GM23248 (cell line): Measurements from ENCODE around the gene BHLHE40. TPM values are rescaled to one million over a fixed set of nuclear protein-coding genes. Genes with fewer than 3 reads are reported as not detected.
A peak's percentile ranks its signal among the peaks of the same experiment; 100 is the strongest.

Experiments used
- DNase-seq: peaks from one replicate; pipeline ENCODE4 v3.0.0-alpha.2; 2015
- H2AFZ ChIP-seq: fragments of 200-600 bp; sonication (generic); 2 replicates; pipeline ENCODE4 v1.6.1; 2016; ENCODE audit warnings: antibody characterized with exemption
- H3F3A ChIP-seq: fragments of 200-600 bp; sonication (generic); 2 replicates; pipeline ENCODE4 v1.6.1; 2016; ENCODE audit warnings: mild to moderate bottlenecking, antibody characterized with exemption, mixed run types; ENCODE audit not compliant: insufficient read depth
- H3K27ac ChIP-seq: fragments of 200-600 bp; sonication (generic); 2 replicates; pipeline ENCODE4 v1.5.1; 2016; ENCODE audit warnings: mild to moderate bottlenecking
- H3K27me3 ChIP-seq: fragments of 200-600 bp; sonication (generic); replicated peaks from 2 replicates; pipeline ENCODE4 v1.6.1; 2016; ENCODE audit warnings: mild to moderate bottlenecking; ENCODE audit not compliant: insufficient read depth
- H3K36me3 ChIP-seq: fragments of 200-600 bp; sonication (generic); 2 replicates; pipeline ENCODE4 v1.6.1; 2016; ENCODE audit warnings: low read depth, mild to moderate bottlenecking
- H3K4me1 ChIP-seq: fragments of 200-600 bp; sonication (generic); 2 replicates; pipeline ENCODE4 v1.6.1; 2016; ENCODE audit warnings: mild to moderate bottlenecking; ENCODE audit not compliant: insufficient read depth
- H3K4me2 ChIP-seq: fragments of 200-600 bp; sonication (generic); one replicate; pipeline ENCODE4 v1.6.1; 2016; ENCODE audit warnings: mild to moderate bottlenecking; ENCODE audit not compliant: unreplicated experiment
- H3K4me3 ChIP-seq: fragments of 200-600 bp; sonication (generic); 2 replicates; pipeline ENCODE4 v1.5.1; 2016; ENCODE audit warnings: mild to moderate bottlenecking
- H3K79me2 ChIP-seq: fragments of 200-600 bp; sonication (generic); 2 replicates; pipeline ENCODE4 v1.6.1; 2016; ENCODE audit warnings: mild to moderate bottlenecking; ENCODE audit not compliant: insufficient read depth
- H3K9ac ChIP-seq: fragments of 200-600 bp; sonication (generic); 2 replicates; pipeline ENCODE4 v1.6.1; 2016; ENCODE audit warnings: mild to moderate bottlenecking
- H3K9me2 ChIP-seq: fragments of 200-600 bp; sonication (generic); 2 replicates; pipeline ENCODE4 v1.6.1; 2016; ENCODE audit warnings: mixed run types, mild to moderate bottlenecking, moderate library complexity; ENCODE audit not compliant: insufficient read depth
- H3K9me3 ChIP-seq: fragments of 200-600 bp; sonication (generic); one replicate; pipeline ENCODE4 v1.6.1; 2017; ENCODE audit warnings: low read depth
- H4K20me1 ChIP-seq: fragments of 200-600 bp; sonication (generic); 2 replicates; pipeline ENCODE4 v1.6.0; 2016; ENCODE audit not compliant: insufficient read depth
- EZH2 ChIP-seq: fragments of 200-600 bp; sonication (generic); IDR thresholded peaks from 2 replicates; pipeline ENCODE4 v1.6.1; 2018; ENCODE audit warnings: antibody characterized with exemption, mild to moderate bottlenecking; ENCODE audit not compliant: insufficient read depth, poor library complexity, severe bottlenecking
- EZH2phosphoT487 ChIP-seq: fragments of 200-600 bp; sonication (generic); IDR thresholded peaks from 2 replicates; pipeline ENCODE4 v1.6.1; 2018; ENCODE audit warnings: antibody characterized with exemption, moderate library complexity, mild to moderate bottlenecking, low read depth; ENCODE audit not compliant: insufficient read depth
- WGBS, 2 experiments: methylation state at CpG; one replicate each; pipeline ENCODE4 v1.1.6; 2015 to 2017; ENCODE audit warnings: low lambda C conversion rate in 2 of 2, low coverage in 1 of 2; ENCODE audit errors: missing lambda C conversion rate in 2 of 2; 5-methylcytosine and 5-hydroxymethylcytosine counted together
- in situ Hi-C: fragments of 300-500 bp; cut with MboI; formaldehyde crosslinking; loops from 2 replicates; pipeline ENCODE4 v1.15.0; 2020
- polyA plus RNA-seq: library from polyadenylated mRNA; unstranded; fragments of >200 nt; fragmentation: Nextera tagmentation; extraction: Ambion mirVana; gene quantifications from 2 replicates; pipeline ENCODE4 v1.2.1, GENCODE V29; 2016
- total RNA-seq: library from RNA; depleted of rRNA; stranded (reverse); fragments of >200 nt; shearing (Covaris generic); gene quantifications from 2 replicates; pipeline ENCODE4 v1.2.3, GENCODE V29; 2014

The BHLHE40 gene
- total and polyA plus RNA-seq, 2 experiments from 2014 or later: 33.9 to 42.9 TPM

- peaks cover 35% of the 10 kb centered on the region; the same call in 1 of the 2 replicates for H3F3A ChIP-seq
- no peaks in the 10 kb centered on the region for H4K20me1 ChIP-seq
- H3K27me3 ChIP-seq: no peaks in the 10 kb centered on the region
- H3K4me3 ChIP-seq: no peak overlapping the region
- H3K9me3 ChIP-seq: no peaks in the 10 kb centered on the region
- no peak overlapping the region for H2AFZ ChIP-seq
- peak overlapping the region; percentile 87 for H3K27ac ChIP-seq
- peak; percentile 55 for DNase-seq
- H3K36me3 ChIP-seq: no peaks in the 10 kb centered on the region
- peak overlapping the region; percentile 12 for H3K4me2 ChIP-seq
- peak overlapping the region; percentile 4; the same call in 1 of the 2 replicates for H3K9ac ChIP-seq
- peaks cover 57% of the 10 kb centered on the region for H3K4me1 ChIP-seq
- H3K79me2 ChIP-seq: no peaks in the 10 kb centered on the region
- 64 to 65% methylated on average over 11 of the region's 11 CpGs for WGBS, 2 experiments
- in situ Hi-C loops: no loop called here
- TF ChIP-seq EZH2phosphoT487 (no peak), EZH2 (no peak)
- no peaks in the 10 kb centered on the region for H3K9me2 ChIP-seq
Measured at GRCh38 chr3:5016211-5017161, 37.2 kb downstream of the BHLHE40 start.

GRCh38 chr3:5017925-5018531 is 38.8 kb downstream of the BHLHE40 start:
- Histone ChIP-seq H4K20me1 (no peaks in the 10 kb centered on the region), H3K9ac (peak overlapping the region; percentile 71), H3K27me3 (no peaks in the 10 kb centered on the region), H3K9me2 (no peaks in the 10 kb centered on the region), H3K79me2 (no peaks in the 10 kb centered on the region), H3K27ac (peak overlapping the region; percentile 87), H2AFZ (peak overlapping the region; percentile 39), H3F3A (peaks cover 49% of the 10 kb centered on the region), H3K4me1 (peaks cover 70% of the 10 kb centered on the region), H3K4me2 (peak overlapping the region; percentile 19), H3K36me3 (no peaks in the 10 kb centered on the region), H3K4me3 (no peak overlapping the region), H3K9me3 (no peaks in the 10 kb centered on the region)
- TF ChIP-seq EZH2: no peak
- TF ChIP-seq EZH2phosphoT487: no peak
- DNase-seq: peak; percentile 88
- WGBS, 2 experiments: 29 to 31% methylated on average over 8 of the region's 8 CpGs
- in situ Hi-C loops: no loop called here

DNA sequence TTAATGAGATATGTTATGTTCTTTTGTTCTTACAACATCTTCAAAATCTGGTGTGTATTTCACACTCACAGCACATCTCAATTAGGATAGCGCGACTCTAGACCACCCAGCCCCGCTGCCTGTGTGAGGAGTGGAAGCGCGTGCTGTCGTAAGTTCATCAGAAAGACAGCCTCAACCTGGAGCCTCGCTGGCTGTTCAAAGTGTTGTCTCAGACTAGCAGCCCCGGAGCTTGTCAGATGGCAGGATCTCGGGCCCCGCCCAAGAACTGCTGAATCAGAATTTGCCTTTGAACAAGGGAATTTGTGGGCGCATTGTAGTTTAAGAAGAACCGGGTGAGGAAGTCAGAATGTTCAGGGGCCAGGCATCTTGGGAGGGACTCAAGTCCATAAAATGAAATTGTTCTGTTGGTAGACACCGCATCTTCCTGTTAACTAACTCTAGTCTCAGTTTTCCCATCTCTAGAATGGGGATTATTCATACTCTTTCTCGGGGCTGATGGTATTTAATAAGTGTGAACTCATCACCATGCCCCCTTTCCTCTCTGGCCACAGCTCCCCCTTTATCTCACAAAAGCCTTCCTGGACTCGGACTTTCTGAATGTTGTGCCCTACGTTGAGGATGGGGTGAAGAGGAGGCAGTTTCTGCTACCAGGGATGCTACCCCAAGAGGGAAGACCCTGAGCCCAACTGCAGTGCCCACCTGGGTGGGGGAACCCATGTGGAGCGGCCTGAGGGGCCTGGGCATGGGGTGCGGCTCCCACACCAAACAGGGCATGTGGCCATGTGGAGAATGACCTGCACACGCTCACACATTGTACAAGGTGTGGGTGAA is 40.4 kb downstream of the BHLHE40 start:
- Histone ChIP-seq H2AFZ (no peak overlapping the region), H3K9me3 (no peaks in the 10 kb centered on the region)

GRCh38 chr3:5020242-5020722 is 41.0 kb downstream of the BHLHE40 start:
- no peak overlapping the region for H2AFZ ChIP-seq
- TF ChIP-seq EZH2 (no peak), EZH2phosphoT487 (no peak)
- no peak overlapping the region for H3K27ac ChIP-seq
- DNase-seq: no peak
- H3K9ac ChIP-seq: no peak overlapping the region
- in situ Hi-C loops: no loop called here
- no peaks in the 10 kb centered on the region for H3K79me2 ChIP-seq
- H3K4me3 ChIP-seq: no peak overlapping the region
- no peaks in the 10 kb centered on the region for H4K20me1 ChIP-seq
- no peaks in the 10 kb centered on the region for H3K27me3 ChIP-seq
- H3K9me3 ChIP-seq: no peaks in the 10 kb centered on the region
- H3K4me1 ChIP-seq: peaks cover 62% of the 10 kb centered on the region
- H3F3A ChIP-seq: peaks cover 64% of the 10 kb centered on the region
- H3K4me2 ChIP-seq: no peak overlapping the region
- H3K9me2 ChIP-seq: no peaks in the 10 kb centered on the region
- no peaks in the 10 kb centered on the region for H3K36me3 ChIP-seq
- 93 to 94% methylated on average over 7 of the region's 7 CpGs for WGBS, 2 experiments

More for the DNA sequence above, 40.4 kb downstream of the BHLHE40 start:
- Histone ChIP-seq H3K9me2 (no peaks in the 10 kb centered on the region), H3K9ac (peak overlapping the region; percentile 71), H4K20me1 (no peaks in the 10 kb centered on the region), H3K4me3 (no peak overlapping the region), H3F3A (peaks cover 58% of the 10 kb centered on the region), H3K79me2 (no peaks in the 10 kb centered on the region), H3K36me3 (no peaks in the 10 kb centered on the region), H3K4me2 (no peak overlapping the region), H3K27me3 (no peaks in the 10 kb centered on the region), H3K4me1 (peaks cover 66% of the 10 kb centered on the region), H3K27ac (peak overlapping the region; percentile 87)
- in situ Hi-C loops: no loop called here
- no peak for TF ChIP-seq EZH2phosphoT487
- DNase-seq: peak; percentile 68
- 76 to 83% methylated on average over 19 of the region's 19 CpGs for WGBS, 2 experiments
